Measurements from ENCODE around the gene CTAGE4.

- TF ChIP-seq, protein P1, sequence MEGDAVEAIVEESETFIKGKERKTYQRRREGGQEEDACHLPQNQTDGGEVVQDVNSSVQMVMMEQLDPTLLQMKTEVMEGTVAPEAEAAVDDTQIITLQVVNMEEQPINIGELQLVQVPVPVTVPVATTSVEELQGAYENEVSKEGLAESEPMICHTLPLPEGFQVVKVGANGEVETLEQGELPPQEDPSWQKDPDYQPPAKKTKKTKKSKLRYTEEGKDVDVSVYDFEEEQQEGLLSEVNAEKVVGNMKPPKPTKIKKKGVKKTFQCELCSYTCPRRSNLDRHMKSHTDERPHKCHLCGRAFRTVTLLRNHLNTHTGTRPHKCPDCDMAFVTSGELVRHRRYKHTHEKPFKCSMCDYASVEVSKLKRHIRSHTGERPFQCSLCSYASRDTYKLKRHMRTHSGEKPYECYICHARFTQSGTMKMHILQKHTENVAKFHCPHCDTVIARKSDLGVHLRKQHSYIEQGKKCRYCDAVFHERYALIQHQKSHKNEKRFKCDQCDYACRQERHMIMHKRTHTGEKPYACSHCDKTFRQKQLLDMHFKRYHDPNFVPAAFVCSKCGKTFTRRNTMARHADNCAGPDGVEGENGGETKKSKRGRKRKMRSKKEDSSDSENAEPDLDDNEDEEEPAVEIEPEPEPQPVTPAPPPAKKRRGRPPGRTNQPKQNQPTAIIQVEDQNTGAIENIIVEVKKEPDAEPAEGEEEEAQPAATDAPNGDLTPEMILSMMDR (conservative IDR thresholded peaks at IDR 0.05), result no peak
- no peak for TF ChIP-seq EZH2 (IDR thresholded peaks at IDR 0.05; ENCODE audit: low read depth)
These were observed 8.7 kb upstream of the CTAGE4 start for GRCh38 chr7:144174613-144175012.
